H1 (cell line): ENCODE measurements around the gene TLCD5.

Experiments used
- EZH2 ChIP-seq: fragments of 200-600 bp; sonication (generic); IDR thresholded peaks from 2 replicates; pipeline ENCODE4 v1.7.1; 2012; ENCODE audit warnings: low read depth, mild to moderate bottlenecking, moderate library complexity, low read length, inconsistent platforms; ENCODE audit not compliant: severe bottlenecking
- GABPA ChIP-seq: IDR thresholded peaks from 2 replicates; pipeline ENCODE4 v1.6.1; 2011; ENCODE audit warnings: mild to moderate bottlenecking, low read length, moderate library complexity, borderline replicate concordance; ENCODE audit not compliant: insufficient read depth
- HDAC2 ChIP-seq, 2 experiments: fragments of 300-600 bp in 1 of 2; sonication (generic) in 1 of 2; IDR thresholded peaks; 2 replicates each; pipeline ENCODE4 v1.6.1; 2011 to 2012; ENCODE audit warnings: low read depth in 2 of 2, low read length in 2 of 2, mild to moderate bottlenecking in 2 of 2, moderate library complexity in 2 of 2, borderline replicate concordance in 1 of 2, inconsistent platforms in 1 of 2
- USF2 ChIP-seq: IDR thresholded peaks from 2 replicates; pipeline ENCODE4 v1.6.1; 2011; ENCODE audit warnings: low read length, improper control_type of control experiment

- no peak for TF ChIP-seq USF2
- TF ChIP-seq GABPA = no peak
- TF ChIP-seq HDAC2 (IDR thresholded peaks at IDR 0.05; ENCODE audit: borderline replicate concordance in 1 of 2, low read depth in 2 of 2, low read length in 2 of 2) = no peak
- no peak for TF ChIP-seq EZH2
Measured at GRCh38 chr11:120318906-120319305, 6.2 kb upstream of the TLCD5 start.
